ENCODE measurements around the gene SERINC1.

Gene SERINC1

GRCh38 chr6:122491919-122492555, 20.4 kb upstream of the SERINC1 start:
- no peak overlapping the region for H3K4me3 Mint-ChIP-seq
- DNase-seq = peak; percentile 71
- H3K9me3 Mint-ChIP-seq = peaks cover 72% of the 10 kb centered on the region
- H3K27ac Mint-ChIP-seq = no peak overlapping the region
- no peaks in the 10 kb centered on the region for H3K27me3 Mint-ChIP-seq (ENCODE audit: low read depth, poor library complexity)
- no peaks in the 10 kb centered on the region for H3K4me1 Mint-ChIP-seq
- TF ChIP-seq, protein P1, sequence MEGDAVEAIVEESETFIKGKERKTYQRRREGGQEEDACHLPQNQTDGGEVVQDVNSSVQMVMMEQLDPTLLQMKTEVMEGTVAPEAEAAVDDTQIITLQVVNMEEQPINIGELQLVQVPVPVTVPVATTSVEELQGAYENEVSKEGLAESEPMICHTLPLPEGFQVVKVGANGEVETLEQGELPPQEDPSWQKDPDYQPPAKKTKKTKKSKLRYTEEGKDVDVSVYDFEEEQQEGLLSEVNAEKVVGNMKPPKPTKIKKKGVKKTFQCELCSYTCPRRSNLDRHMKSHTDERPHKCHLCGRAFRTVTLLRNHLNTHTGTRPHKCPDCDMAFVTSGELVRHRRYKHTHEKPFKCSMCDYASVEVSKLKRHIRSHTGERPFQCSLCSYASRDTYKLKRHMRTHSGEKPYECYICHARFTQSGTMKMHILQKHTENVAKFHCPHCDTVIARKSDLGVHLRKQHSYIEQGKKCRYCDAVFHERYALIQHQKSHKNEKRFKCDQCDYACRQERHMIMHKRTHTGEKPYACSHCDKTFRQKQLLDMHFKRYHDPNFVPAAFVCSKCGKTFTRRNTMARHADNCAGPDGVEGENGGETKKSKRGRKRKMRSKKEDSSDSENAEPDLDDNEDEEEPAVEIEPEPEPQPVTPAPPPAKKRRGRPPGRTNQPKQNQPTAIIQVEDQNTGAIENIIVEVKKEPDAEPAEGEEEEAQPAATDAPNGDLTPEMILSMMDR (IDR thresholded peaks at IDR 0.05) = peak; percentile 73
- peaks cover 90% of the 10 kb centered on the region for H3K36me3 Mint-ChIP-seq (ENCODE audit: low read depth)

DNA sequence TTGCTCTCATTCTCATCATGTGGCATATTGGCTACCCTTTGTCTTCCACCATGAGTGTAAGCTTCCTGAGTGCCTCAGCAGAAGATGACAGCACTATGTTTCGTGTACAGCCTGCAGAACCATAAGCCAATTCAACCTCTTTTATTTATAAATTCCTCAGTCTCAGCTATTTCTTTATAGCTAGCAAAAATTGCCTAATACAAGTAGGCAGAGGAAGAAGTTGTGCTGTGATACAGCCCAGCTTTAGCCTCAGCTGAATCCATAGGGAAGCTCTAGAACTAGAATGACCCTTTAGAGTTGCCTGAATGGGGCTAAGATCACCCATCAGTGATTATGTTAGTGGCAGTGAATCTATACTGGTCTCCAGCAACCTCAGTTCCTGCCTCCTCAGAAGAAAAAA, 19.0 kb upstream of the SERINC1 start:
- no peaks in the 10 kb centered on the region for H3K4me1 Mint-ChIP-seq
- no peak for DNase-seq
- H3K4me3 Mint-ChIP-seq = no peak overlapping the region
- H3K27ac Mint-ChIP-seq = no peak overlapping the region
- TF ChIP-seq, protein P1 (IDR thresholded peaks at IDR 0.05) = no peak
- H3K9me3 Mint-ChIP-seq = peaks cover 58% of the 10 kb centered on the region
- H3K36me3 Mint-ChIP-seq (ENCODE audit: low read depth) = peaks cover 76% of the 10 kb centered on the region
- H3K27me3 Mint-ChIP-seq (ENCODE audit: low read depth, poor library complexity) = no peaks in the 10 kb centered on the region

GRCh38 chr6:122484760-122485159, 13.2 kb upstream of the SERINC1 start:
- H3K27ac Mint-ChIP-seq = peak overlapping the region; percentile 84
- peaks cover 7% of the 10 kb centered on the region for H3K4me1 Mint-ChIP-seq
- H3K36me3 Mint-ChIP-seq (ENCODE audit: low read depth) = peaks cover 22% of the 10 kb centered on the region
- no peak for DNase-seq
- peaks cover 2% of the 10 kb centered on the region for H3K27me3 Mint-ChIP-seq (ENCODE audit: low read depth, poor library complexity)
- TF ChIP-seq, protein P1 (IDR thresholded peaks at IDR 0.05) = no peak
- peak overlapping the region; percentile 74 for H3K4me3 Mint-ChIP-seq
- H3K9me3 Mint-ChIP-seq = peaks cover 13% of the 10 kb centered on the region

DNA sequence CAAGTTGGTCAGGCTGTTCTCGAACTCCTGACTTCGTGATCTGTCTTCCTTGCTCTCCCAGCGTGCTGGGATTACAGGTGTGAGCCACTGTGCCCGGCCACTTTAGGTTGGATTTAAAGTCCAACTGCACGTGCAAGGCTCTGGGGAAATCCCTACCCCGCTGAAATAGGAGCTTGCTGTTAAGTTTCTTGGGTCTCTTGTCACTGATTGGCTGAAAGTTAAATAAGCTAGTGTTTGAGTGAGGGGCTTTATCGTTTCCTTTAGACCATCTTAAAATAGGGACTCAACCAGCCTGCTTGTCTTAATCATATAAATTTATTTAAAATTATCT, 11.1 kb upstream of the SERINC1 start:
- DNase-seq = no peak
- Mint-ChIP-seq H3K9me3 (no peaks in the 10 kb centered on the region), H3K27me3 (ENCODE audit: low read depth, poor library complexity) (peaks cover 2% of the 10 kb centered on the region), H3K36me3 (ENCODE audit: low read depth) (peaks cover 6% of the 10 kb centered on the region), H3K27ac (peak overlapping the region; percentile 93), H3K4me1 (peaks cover 7% of the 10 kb centered on the region), H3K4me3 (peak overlapping the region; percentile 87)
- TF ChIP-seq, protein P1 (IDR thresholded peaks at IDR 0.05) = no peak

DNA sequence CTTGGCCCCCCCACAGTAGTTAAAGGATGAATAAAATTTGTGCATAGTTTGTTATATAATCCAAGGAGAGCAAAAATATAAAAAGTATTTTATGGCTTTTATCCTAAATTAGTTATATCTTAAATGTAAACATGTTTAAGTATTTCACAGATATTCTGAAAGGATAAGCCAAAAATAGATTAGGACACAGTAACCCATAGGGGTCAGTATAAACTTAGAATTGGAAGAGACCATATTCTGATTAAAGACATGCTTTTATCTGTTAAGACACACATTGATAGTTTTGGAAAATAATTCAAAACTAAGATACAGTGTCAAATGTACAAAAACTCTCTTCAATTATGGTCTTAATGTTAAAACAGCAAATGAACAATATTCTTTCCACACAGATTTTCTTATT, 4.5 kb upstream of the SERINC1 start:
- no peak for DNase-seq
- Mint-ChIP-seq H3K36me3 (ENCODE audit: low read depth) (no peaks in the 10 kb centered on the region), H3K4me1 (peaks cover 7% of the 10 kb centered on the region), H3K27ac (no peak overlapping the region), H3K27me3 (ENCODE audit: low read depth, poor library complexity) (peaks cover 7% of the 10 kb centered on the region), H3K9me3 (no peaks in the 10 kb centered on the region), H3K4me3 (no peak overlapping the region)
- TF ChIP-seq, protein P1 (IDR thresholded peaks at IDR 0.05) = peak; percentile 59

GRCh38 chr6:122472022-122472340, 374 bp upstream of the SERINC1 start:
- Mint-ChIP-seq H3K36me3 (ENCODE audit: low read depth) (peaks cover 30% of the 10 kb centered on the region), H3K4me3 (peak overlapping the region; percentile 100), H3K9me3 (peaks cover 1% of the 10 kb centered on the region), H3K27me3 (ENCODE audit: low read depth, poor library complexity) (peaks cover 5% of the 10 kb centered on the region), H3K27ac (peak overlapping the region; percentile 99), H3K4me1 (peaks cover 26% of the 10 kb centered on the region)
- DNase-seq = no peak
- TF ChIP-seq, protein P1 (IDR thresholded peaks at IDR 0.05) = no peak
